ENCODE data around the gene MAOA.

DNA sequence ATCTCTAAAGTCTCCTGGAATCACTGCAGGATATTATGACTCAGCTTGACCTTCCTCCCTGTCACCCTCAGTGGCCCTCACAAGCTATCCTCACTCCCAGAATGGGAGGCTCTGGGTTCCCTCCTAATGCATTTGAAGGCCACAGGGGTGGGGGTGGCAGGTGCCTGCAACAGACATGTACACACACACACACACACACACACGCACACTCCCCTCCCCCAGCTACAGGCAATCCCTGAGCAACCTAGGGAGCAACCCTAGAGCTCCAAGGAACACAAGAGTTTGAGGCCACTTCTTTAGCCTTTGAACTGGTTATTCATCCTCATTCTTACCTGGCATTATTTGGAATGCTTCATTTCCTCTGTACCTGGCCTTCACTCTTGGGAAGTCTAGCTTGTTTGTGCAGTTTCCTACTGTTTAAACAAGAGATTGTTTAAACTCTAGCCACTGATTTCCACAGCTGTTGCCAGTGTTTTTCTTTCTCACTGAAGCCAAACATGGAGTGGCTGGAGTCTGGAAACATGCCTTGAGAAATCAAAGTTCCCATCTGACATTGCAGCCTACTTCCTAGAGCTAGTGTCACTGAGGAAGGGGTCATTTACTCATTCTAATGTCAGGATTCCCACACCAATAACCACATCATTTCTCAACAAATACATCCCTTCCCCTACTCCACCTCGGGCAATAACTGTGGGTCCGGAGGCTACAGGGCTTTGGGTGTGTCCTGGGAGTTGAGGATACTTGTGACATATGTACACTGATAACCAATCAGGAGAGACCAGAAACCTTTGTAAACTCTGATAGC lies 37.7 kb downstream of the MAOA start:
- no peak for TF ChIP-seq POLR2A (IDR thresholded peaks at IDR 0.05)
- TF ChIP-seq POLR2AphosphoS5 (IDR thresholded peaks at IDR 0.05), result no peak
- TF ChIP-seq, protein P1, sequence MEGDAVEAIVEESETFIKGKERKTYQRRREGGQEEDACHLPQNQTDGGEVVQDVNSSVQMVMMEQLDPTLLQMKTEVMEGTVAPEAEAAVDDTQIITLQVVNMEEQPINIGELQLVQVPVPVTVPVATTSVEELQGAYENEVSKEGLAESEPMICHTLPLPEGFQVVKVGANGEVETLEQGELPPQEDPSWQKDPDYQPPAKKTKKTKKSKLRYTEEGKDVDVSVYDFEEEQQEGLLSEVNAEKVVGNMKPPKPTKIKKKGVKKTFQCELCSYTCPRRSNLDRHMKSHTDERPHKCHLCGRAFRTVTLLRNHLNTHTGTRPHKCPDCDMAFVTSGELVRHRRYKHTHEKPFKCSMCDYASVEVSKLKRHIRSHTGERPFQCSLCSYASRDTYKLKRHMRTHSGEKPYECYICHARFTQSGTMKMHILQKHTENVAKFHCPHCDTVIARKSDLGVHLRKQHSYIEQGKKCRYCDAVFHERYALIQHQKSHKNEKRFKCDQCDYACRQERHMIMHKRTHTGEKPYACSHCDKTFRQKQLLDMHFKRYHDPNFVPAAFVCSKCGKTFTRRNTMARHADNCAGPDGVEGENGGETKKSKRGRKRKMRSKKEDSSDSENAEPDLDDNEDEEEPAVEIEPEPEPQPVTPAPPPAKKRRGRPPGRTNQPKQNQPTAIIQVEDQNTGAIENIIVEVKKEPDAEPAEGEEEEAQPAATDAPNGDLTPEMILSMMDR (IDR thresholded peaks at IDR 0.05 in 8 of 11, conservative IDR thresholded peaks at IDR 0.05 in 3 of 11), result no peak
